ENCODE measurements around the gene PEX16. TPM values are rescaled to one million over a fixed set of nuclear protein-coding genes. Genes with fewer than 3 reads are reported as not detected.
A peak's percentile ranks its signal among the peaks of the same experiment; 100 is the strongest.

PEX16 gene
- total and polyA plus RNA-seq, 2 of the 13 experiments (the other 11 are each of a cell fraction or from before 2014, with no cell fraction given), result 12.5 to 21.8 TPM

- in situ Hi-C loops (cut with HindIII; ENCODE audit: extremely low pct_ligation_motif_present, low pct_unique_long_range_greater_than_20kb) (no loop called here), intact Hi-C loops (cut with micrococcal nuclease; ENCODE audit: unreplicated experiment) (no loop called here)
- Histone ChIP-seq H2AFZ (ENCODE audit: low read length) (no peak overlapping the region), H3K27me3 (ENCODE audit: control insufficient read depth in 1 of 2, insufficient read depth in 2 of 2, low read length in 2 of 2) (no peaks in the 10 kb centered on the region), H3K9ac (ENCODE audit: insufficient read depth, low read depth, low read length) (no peak overlapping the region), H3K4me3 (replicated peaks in 1 of 3; ENCODE audit: insufficient read depth in 1 of 3, low read depth in 2 of 3, low read length in 3 of 3) (no peak overlapping the region), H3K27ac (ENCODE audit: extremely low read length, insufficient read depth, low read length) (no peak overlapping the region), H4K20me1 (ENCODE audit: insufficient read depth, low read length) (no peaks in the 10 kb centered on the region), H3K4me1 (ENCODE audit: insufficient read depth, low read length) (peaks cover 17% of the 10 kb centered on the region), H3K79me2 (ENCODE audit: insufficient read depth, low read length) (no peaks in the 10 kb centered on the region), H3K36me3 (replicated peaks in 1 of 2; ENCODE audit: control insufficient read depth in 1 of 2, insufficient read depth in 2 of 2, low read length in 2 of 2) (peaks cover 3 to 4% of the 10 kb centered on the region in 2 experiments; a peak in 3 of 5 replicates), H3K4me2 (ENCODE audit: low read depth, low read length) (no peak overlapping the region), H3K9me3 (ENCODE audit: low read length) (no peaks in the 10 kb centered on the region)
- no peak for TF ChIP-seq ZNF225 (CRISPR knock-in tag; IDR thresholded peaks at IDR 0.05)
- 0 out of 2 replicates have a peak, but pooled peaks have one; percentile 24 for TF ChIP-seq KDM2A (CRISPR knock-in tag; IDR thresholded peaks at IDR 0.05; ENCODE audit: borderline replicate concordance, low read depth)
- BruUV-seq (replicated peaks), result no TSS peak
- CTCF ChIA-PET (ENCODE audit: low intra/inter-chr PET ratio, low total read pairs), result no interaction called here
- no peak for ATAC-seq
- FAIRE-seq, result no peak
- 98% methylated on average over 7 of the region's 13 CpGs for WGBS (ENCODE audit: low lambda C conversion rate)
- DNase-seq (ENCODE audit: low spot score), result no peak
- POLR2A ChIA-PET, result interaction anchor here (2.3 kb wide), 1 partner anchor 11 kb away, joined by 7 read pairs; the partner anchor contains the start of gene PEX16
Observed at GRCh38 chr11:45928535-45929215, 11.0 kb upstream of the PEX16 start.

GRCh38 chr11:45927684-45928413 lies 10.2 kb upstream of the PEX16 start:
- H3K27ac ChIP-seq (ENCODE audit: extremely low read length, insufficient read depth, low read length), result no peak overlapping the region
- H4K20me1 ChIP-seq (ENCODE audit: insufficient read depth, low read length), result no peaks in the 10 kb centered on the region
- no peak overlapping the region for H3K4me2 ChIP-seq (ENCODE audit: low read depth, low read length)
- WGBS (ENCODE audit: low lambda C conversion rate), result 98% methylated on average over 5 of the region's 27 CpGs
- H3K36me3 ChIP-seq (replicated peaks in 1 of 2; ENCODE audit: control insufficient read depth in 1 of 2, insufficient read depth in 2 of 2, low read length in 2 of 2), result no peaks in the 10 kb centered on the region; a peak in 1 of 5 replicates
- ChIA-PET POLR2A (interaction anchor here (1.6 kb wide), 1 partner anchor 10 kb away, joined by 7 read pairs; the partner anchor contains the start of gene PEX16), CTCF (ENCODE audit: low intra/inter-chr PET ratio, low total read pairs) (no interaction called here)
- intact Hi-C loops (cut with micrococcal nuclease; ENCODE audit: unreplicated experiment) (no loop called here), in situ Hi-C loops (cut with HindIII; ENCODE audit: extremely low pct_ligation_motif_present, low pct_unique_long_range_greater_than_20kb) (no loop called here)
- H3K4me3 ChIP-seq (replicated peaks in 1 of 3; ENCODE audit: insufficient read depth in 1 of 3, low read depth in 2 of 3, low read length in 3 of 3), result no peak overlapping the region
- peaks cover 17% of the 10 kb centered on the region for H3K4me1 ChIP-seq (ENCODE audit: insufficient read depth, low read length)
- TF ChIP-seq AGO2 (optimal IDR thresholded peaks at IDR 0.05; ENCODE audit: low read depth, low read length) (peak; percentile 44), ZNF160 (CRISPR knock-in tag; IDR thresholded peaks at IDR 0.05) (no peak)
- no peak for FAIRE-seq
- no TSS peak for BruUV-seq (replicated peaks)
- no peak for ATAC-seq
- no peak for DNase-seq (ENCODE audit: low spot score)
- H3K9ac ChIP-seq (ENCODE audit: insufficient read depth, low read depth, low read length), result no peak overlapping the region
- H3K79me2 ChIP-seq (ENCODE audit: insufficient read depth, low read length), result no peaks in the 10 kb centered on the region
- H3K9me3 ChIP-seq (ENCODE audit: low read length), result no peaks in the 10 kb centered on the region
- no peaks in the 10 kb centered on the region for H3K27me3 ChIP-seq (ENCODE audit: control insufficient read depth in 1 of 2, insufficient read depth in 2 of 2, low read length in 2 of 2)
- no peak overlapping the region for H2AFZ ChIP-seq (ENCODE audit: low read length)
